HepG2 (cell line): Measurements from ENCODE around the gene ENO1. TPM values are rescaled to one million over a fixed set of nuclear protein-coding genes. Genes with fewer than 3 reads are reported as not detected.

Source experiments
- ATAC-seq: fragments of 200-7000 bp; cut with Tn5 transposase; 3 replicates; pipeline ENCODE4 v1.9.1; 2020; ENCODE audit warnings: mild to moderate bottlenecking, moderate library complexity
- BruUV-seq: library from RNA; stranded (reverse); fragments of 400-500 nt; replicated peaks from 2 replicates; lab custom pipeline; 2021; lab: Mats Ljungman, UMichigan
- CTCF ChIA-PET: fragments of 300-600 bp; formaldehyde crosslinking; extraction: SDS; loops from one replicate; lab custom pipeline; 2021; ENCODE audit warnings: low total read pairs, inconsistent platforms, low intra/inter-chr PET ratio; lab: Yijun Ruan, JAX
- POLR2A ChIA-PET: fragments of 350-600 bp; sonication (Branson Sonifier 250); formaldehyde crosslinking; loops from one replicate; lab custom pipeline; 2020; ENCODE audit warnings: antibody characterized with exemption, inconsistent platforms; lab: Yijun Ruan, JAX
- DNase-seq: peaks from one replicate; pipeline ENCODE4 v3.0.0-alpha.2; 2015; ENCODE audit warnings: low spot score
- FAIRE-seq: peaks from 3 replicates; lab custom pipeline; 2011; peaks lifted over from hg19 to GRCh38; lab: Jason Lieb, UNC
- H2AFZ ChIP-seq: one replicate; pipeline ENCODE4 v1.6.1; 2011; ENCODE audit warnings: low read length, inconsistent platforms
- H3K27ac ChIP-seq: fragments of 300-600 bp; 3 replicates; pipeline ENCODE4 v1.8.0; 2011; ENCODE audit warnings: mixed run types, mild to moderate bottlenecking, mixed read lengths, low read length, inconsistent platforms; ENCODE audit not compliant: insufficient read depth; ENCODE audit errors: extremely low read length
- H3K27me3 ChIP-seq, 2 experiments: fragments of 200-600 bp in 1 of 2; 2 replicates in 1 of 2; 3 replicates in 1 of 2; pipeline versions ENCODE4 v1.6.0 to v1.8.0; 2011; ENCODE audit warnings: low read length in 2 of 2, mild to moderate bottlenecking in 2 of 2, moderate library complexity in 2 of 2, inconsistent platforms in 1 of 2; ENCODE audit not compliant: insufficient read depth in 2 of 2, control insufficient read depth in 1 of 2
- H3K36me3 ChIP-seq, 2 experiments: fragments of 200-600 bp in 1 of 2; replicated peaks in 1 of 2; 2 replicates in 1 of 2; 3 replicates in 1 of 2; pipeline versions ENCODE4 v1.5.1 to v1.8.0; 2011; ENCODE audit warnings: low read length in 2 of 2, inconsistent platforms in 1 of 2; ENCODE audit not compliant: insufficient read depth in 2 of 2, control insufficient read depth in 1 of 2
- H3K4me1 ChIP-seq: 2 replicates; pipeline ENCODE4 v1.5.1; 2012; ENCODE audit warnings: low read length, inconsistent platforms; ENCODE audit not compliant: insufficient read depth
- H3K4me2 ChIP-seq: 2 replicates; pipeline ENCODE4 v1.6.0; 2011; ENCODE audit warnings: low read depth, low read length, inconsistent platforms
- H3K4me3 ChIP-seq, 3 experiments: fragments of 200-600 bp in 1 of 3; sonication (generic), shearing (Covaris generic) in 1 of 3; replicated peaks in 1 of 3; 2 replicates each; pipeline ENCODE4 v1.5.1; 2011 to 2016; ENCODE audit warnings: low read length in 3 of 3, inconsistent platforms in 2 of 3, low read depth in 2 of 3, mild to moderate bottlenecking in 2 of 3, control low read depth in 1 of 3, mixed read lengths in 1 of 3; ENCODE audit not compliant: insufficient read depth in 1 of 3
- H3K79me2 ChIP-seq: one replicate; pipeline ENCODE4 v1.6.1; 2011; ENCODE audit warnings: low read length, inconsistent platforms; ENCODE audit not compliant: insufficient read depth
- H3K9ac ChIP-seq: 2 replicates; pipeline ENCODE4 v1.6.0; 2011; ENCODE audit warnings: mild to moderate bottlenecking, low read depth, low read length, inconsistent platforms; ENCODE audit not compliant: insufficient read depth
- H3K9me3 ChIP-seq: 2 replicates; pipeline ENCODE4 v1.5.1; 2012; ENCODE audit warnings: mild to moderate bottlenecking, low read length
- H4K20me1 ChIP-seq: 2 replicates; pipeline ENCODE4 v1.6.0; 2011; ENCODE audit warnings: inconsistent platforms, mild to moderate bottlenecking, low read length, moderate library complexity; ENCODE audit not compliant: insufficient read depth
- CEBPB ChIP-seq: IDR thresholded peaks from 2 replicates; pipeline ENCODE4 v1.6.1; 2011; ENCODE audit warnings: low read depth, low read length, improper control_type of control experiment, borderline replicate concordance
- CTCF ChIP-seq: sonication (generic); formaldehyde crosslinking; IDR thresholded peaks from 2 replicates; pipeline ENCODE4 v1.5.0; 2020; ENCODE audit warnings: mild to moderate bottlenecking, missing genetic modification reagents, moderate library complexity
- GATAD2A ChIP-seq: IDR thresholded peaks from 2 replicates; pipeline ENCODE4 v1.6.1; 2016
- POLR2A ChIP-seq, 2 experiments: IDR thresholded peaks; 2 replicates each; pipeline ENCODE4 v1.6.1; 2011; ENCODE audit warnings: low read depth in 2 of 2, low read length in 2 of 2, mild to moderate bottlenecking in 1 of 2, moderate library complexity in 1 of 2; ENCODE audit not compliant: insufficient read depth in 1 of 2
- SOX6 ChIP-seq, 2 experiments: fragments of 450-650 bp in 1 of 2; sonication (generic) in 1 of 2; formaldehyde crosslinking in 1 of 2; IDR thresholded peaks; 2 replicates each; pipeline versions ENCODE4 v1.4.0 to v1.6.1; 2017 to 2020; ENCODE audit warnings: antibody characterized with exemption in 1 of 2, mild to moderate bottlenecking in 1 of 2, missing genetic modification reagents in 1 of 2
- ZMYM3 ChIP-seq: sonication (generic); formaldehyde crosslinking; IDR thresholded peaks from 2 replicates; pipeline ENCODE4 v1.5.1; 2020; ENCODE audit warnings: mild to moderate bottlenecking, missing genetic modification reagents
- ZMYM4 ChIP-seq: sonication (generic); formaldehyde crosslinking; IDR thresholded peaks from 2 replicates; pipeline ENCODE4 v1.8.1; 2023; ENCODE audit warnings: mild to moderate bottlenecking, missing genetic modification reagents
- ZNF580 ChIP-seq: IDR thresholded peaks from 2 replicates; pipeline ENCODE4 v1.6.1; 2016; ENCODE audit warnings: low read depth, borderline replicate concordance
- ZNF644 ChIP-seq: IDR thresholded peaks from 2 replicates; pipeline ENCODE4 v1.6.1; 2016; ENCODE audit warnings: low read depth
- ZNF646 ChIP-seq: sonication (generic); formaldehyde crosslinking; IDR thresholded peaks from 2 replicates; pipeline ENCODE4 v1.9.0; 2021; ENCODE audit warnings: mild to moderate bottlenecking, missing genetic modification reagents
- ZNF678 ChIP-seq: sonication (generic); formaldehyde crosslinking; IDR thresholded peaks from 2 replicates; pipeline ENCODE4 v1.4.0; 2020; ENCODE audit warnings: mild to moderate bottlenecking, missing genetic modification reagents
- ZNF710 ChIP-seq: sonication (generic); formaldehyde crosslinking; IDR thresholded peaks from 2 replicates; pipeline ENCODE4 v1.5.0; 2020; ENCODE audit warnings: mild to moderate bottlenecking, missing genetic modification reagents, borderline replicate concordance
- WGBS: methylation state at CpG from one replicate; pipeline ENCODE4 v1.1.6; 2017; ENCODE audit warnings: low lambda C conversion rate; 5-methylcytosine and 5-hydroxymethylcytosine counted together
- in situ Hi-C: cut with HindIII; loops from 2 replicates; pipeline ENCODE4 v1.10.0; 2017; ENCODE audit warnings: low pct_unique_long_range_greater_than_20kb; ENCODE audit not compliant: extremely low pct_ligation_motif_present
- intact Hi-C: fragments of 100-400 bp; cut with micrococcal nuclease; formaldehyde crosslinking; loops from one replicate; pipeline ENCODE4 v1.10.0; 2022; ENCODE audit not compliant: unreplicated experiment
- polyA plus RNA-seq, 8 experiments: library from polyadenylated mRNA; depleted of rRNA in 3 of 8; stranded (reverse) in 7 of 8; unstranded in 1 of 8; fragments of >200 nt; fragmentation: Illumina TruSeq in 4 of 8; extraction: Trizol in 4 of 8; gene quantifications; 2 replicates each; pipeline versions ENCODE4 v1.2.1 to v1.2.3, GENCODE V29; 2011 to 2016; ENCODE audit warnings: low read depth in 4 of 8, missing spikeins in 1 of 8, mixed read lengths in 1 of 8; ENCODE audit not compliant: insufficient read depth in 1 of 8
- total RNA-seq, 5 experiments: library from RNA; depleted of rRNA; stranded (reverse); fragments of >200 nt; fragmentation: Illumina TruSeq; extraction: Trizol; gene quantifications; 2 replicates each; pipeline ENCODE4 v1.2.3, GENCODE V29; 2016; ENCODE audit warnings: low read depth in 1 of 5

Gene ENO1
- total and polyA plus RNA-seq, 2 of the 13 experiments (the other 11 are each of a cell fraction or from before 2014, with no cell fraction given) = 1,559 to 3,103 TPM

GRCh38 chr1:8889103-8889846 lies 10.8 kb upstream of the ENO1 start:
- Histone ChIP-seq H2AFZ (peak overlapping the region; percentile 94), H3K4me2 (peak overlapping the region; percentile 93), H3K36me3 (no peaks in the 10 kb centered on the region), H3K4me3 (peak overlapping the region; percentile 43 to 73 (median 59)), H3K27ac (peak overlapping the region; percentile 51), H3K9ac (peak overlapping the region; percentile 41), H3K4me1 (peaks cover 67% of the 10 kb centered on the region), H3K79me2 (peaks cover 2% of the 10 kb centered on the region), H3K9me3 (no peaks in the 10 kb centered on the region), H3K27me3 (no peaks in the 10 kb centered on the region), H4K20me1 (no peaks in the 10 kb centered on the region)
- DNase-seq (no peak), ATAC-seq (peak; percentile 63), FAIRE-seq (peak; percentile 79)
- ChIA-PET CTCF (no interaction called here), POLR2A (interaction anchor here (1.0 to 3.7 kb wide), 2 partner anchors 9 to 11 kb away, joined by 9 to 13 read pairs; partner anchors contain the start of gene ENO1)
- in situ Hi-C loops (no loop called here), intact Hi-C loops (no loop called here)
- BruUV-seq = no TSS peak
- 5% methylated on average over 11 of the region's 11 CpGs for WGBS
- TF ChIP-seq ZNF644 (0 out of 2 replicates have a peak, but pooled peaks have one; percentile 3), ZNF580 (CRISPR knock-in tag) (peak; percentile 42; the same call in 1 of the 2 replicates), CTCF (CRISPR knock-in tag) (peak; percentile 36; the same call in 1 of the 2 replicates), GATAD2A (CRISPR knock-in tag) (0 out of 2 replicates have a peak, but pooled peaks have one; percentile 14), POLR2A (IDR thresholded peaks at IDR 0.05; ENCODE audit: insufficient read depth in 1 of 2, low read depth in 2 of 2, low read length in 2 of 2) (no peak), ZMYM3 (CRISPR knock-in tag) (no peak), SOX6 (IDR thresholded peaks at IDR 0.05) (no peak), SOX6 (CRISPR knock-in tag; IDR thresholded peaks at IDR 0.05) (0 out of 2 replicates have a peak, but pooled peaks have one; percentile 27), ZNF710 (0 out of 2 replicates have a peak, but pooled peaks have one; percentile 27), CEBPB (peak; percentile 84), ZMYM4 (CRISPR knock-in tag) (no peak), ZNF678 (CRISPR knock-in tag) (0 out of 2 replicates have a peak, but pooled peaks have one; percentile 28), ZNF646 (CRISPR knock-in tag) (peak; percentile 20; the same call in 1 of the 2 replicates)
